GM21528 (cell line): ENCODE data around the gene SLC19A2.

Experiments used
- ATAC-seq: cut with Tn5 transposase; IDR thresholded peaks from one replicate; pipeline ENCODE4 v1.9.1; 2021; ENCODE audit warnings: mild to moderate bottlenecking, moderate library complexity; ENCODE audit not compliant: unreplicated experiment, low FRiP score

SLC19A2 gene

GRCh38 chr1:169478094-169478672 is 7.6 kb downstream of the SLC19A2 start:
- no peak for ATAC-seq

GRCh38 chr1:169475806-169476387 is 9.8 kb downstream of the SLC19A2 start:
- no peak for ATAC-seq

GRCh38 chr1:169474302-169474995 is 11.3 kb downstream of the SLC19A2 start:
- ATAC-seq = no peak

GRCh38 chr1:169473347-169473746 is 12.4 kb downstream of the SLC19A2 start:
- ATAC-seq = no peak

- no peak for ATAC-seq
Measured at GRCh38 chr1:169472738-169473137, 13.0 kb downstream of the SLC19A2 start.

GRCh38 chr1:169468982-169469381 is 16.8 kb downstream of the SLC19A2 start:
- ATAC-seq = no peak

GRCh38 chr1:169466259-169467230 is 19.2 kb downstream of the SLC19A2 start:
- ATAC-seq = no peak

GRCh38 chr1:169465281-169465680 is 20.5 kb downstream of the SLC19A2 start:
- no peak for ATAC-seq

GRCh38 chr1:169462385-169462784 is 23.4 kb downstream of the SLC19A2 start:
- ATAC-seq = no peak

- no peak for ATAC-seq
Measured at GRCh38 chr1:169461390-169462000, 24.2 kb downstream of the SLC19A2 start.

- ATAC-seq = no peak
Measured at GRCh38 chr1:169460191-169460833, 25.4 kb downstream of the SLC19A2 start.

GRCh38 chr1:169457443-169457842 is 28.3 kb downstream of the SLC19A2 start:
- no peak for ATAC-seq

GRCh38 chr1:169456029-169456428 is 29.7 kb downstream of the SLC19A2 start:
- ATAC-seq = no peak

- no peak for ATAC-seq
Measured at GRCh38 chr1:169452921-169453320, 32.8 kb downstream of the SLC19A2 start.

GRCh38 chr1:169451218-169451824 is 34.4 kb downstream of the SLC19A2 start:
- ATAC-seq = no peak

- ATAC-seq = no peak
Measured at GRCh38 chr1:169443923-169444322, 41.8 kb downstream of the SLC19A2 start.

GRCh38 chr1:169427081-169427641 is 58.6 kb downstream of the SLC19A2 start, which contains the start of gene CCDC181:
Gene CCDC181, minus strand, starts transcription at chr1:169427474. Its CDS starts 2,547 bp downstream, at chr1:169424927.
- no peak for ATAC-seq

GRCh38 chr1:169426174-169426705 is 59.5 kb downstream of the SLC19A2 start:
- no peak for ATAC-seq

- ATAC-seq = no peak
Measured at GRCh38 chr1:169421309-169421708, 64.4 kb downstream of the SLC19A2 start.
